ENCODE measurements around the gene SMAD2.
"Not testable (repeated sequence)": the region's sequence is repeated elsewhere in the genome, so short reads cannot be mapped to it uniquely, and the experiment has no call there.

SMAD2 gene

GRCh38 chr18:47930199-47930930 lies at the start of gene SMAD2:
Gene SMAD2, minus strand, starts transcription at chr18:47930659. Its CDS starts 33,903 bp downstream, at chr18:47896756.
- DNase-seq (ENCODE audit: low spot score): peak; percentile 99

- DNase-seq (ENCODE audit: low spot score): no peak
Measured at GRCh38 chr18:47979611-47980200, 49.2 kb upstream of the SMAD2 start.

- DNase-seq (ENCODE audit: low spot score): peak; percentile 59
Measured at GRCh38 chr18:47978603-47979002, 48.1 kb upstream of the SMAD2 start.

GRCh38 chr18:47978141-47978540 lies 47.7 kb upstream of the SMAD2 start:
- DNase-seq (ENCODE audit: low spot score): no peak

- DNase-seq (ENCODE audit: low spot score): no peak
Measured at GRCh38 chr18:47975701-47976100, 45.2 kb upstream of the SMAD2 start.

DNA sequence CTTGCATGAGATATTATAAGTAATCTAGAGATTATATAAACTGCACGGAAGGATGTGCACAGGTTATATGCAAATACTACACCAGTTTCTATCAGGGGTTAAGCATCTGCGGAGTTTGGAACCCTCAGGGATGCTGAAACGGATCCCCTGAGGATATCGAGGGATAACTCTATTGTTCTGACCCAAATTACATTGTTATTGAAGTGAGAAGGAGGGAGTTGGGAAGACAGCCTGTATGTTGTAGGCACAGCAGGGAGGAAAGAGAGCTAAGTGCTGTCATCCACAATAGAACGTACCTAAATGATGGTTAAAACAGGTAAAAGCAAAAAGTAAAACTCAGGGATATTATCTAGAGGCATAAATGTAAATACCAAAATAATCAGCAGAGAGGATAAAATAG lies 44.6 kb upstream of the SMAD2 start:
- DNase-seq (ENCODE audit: low spot score): no peak

DNA sequence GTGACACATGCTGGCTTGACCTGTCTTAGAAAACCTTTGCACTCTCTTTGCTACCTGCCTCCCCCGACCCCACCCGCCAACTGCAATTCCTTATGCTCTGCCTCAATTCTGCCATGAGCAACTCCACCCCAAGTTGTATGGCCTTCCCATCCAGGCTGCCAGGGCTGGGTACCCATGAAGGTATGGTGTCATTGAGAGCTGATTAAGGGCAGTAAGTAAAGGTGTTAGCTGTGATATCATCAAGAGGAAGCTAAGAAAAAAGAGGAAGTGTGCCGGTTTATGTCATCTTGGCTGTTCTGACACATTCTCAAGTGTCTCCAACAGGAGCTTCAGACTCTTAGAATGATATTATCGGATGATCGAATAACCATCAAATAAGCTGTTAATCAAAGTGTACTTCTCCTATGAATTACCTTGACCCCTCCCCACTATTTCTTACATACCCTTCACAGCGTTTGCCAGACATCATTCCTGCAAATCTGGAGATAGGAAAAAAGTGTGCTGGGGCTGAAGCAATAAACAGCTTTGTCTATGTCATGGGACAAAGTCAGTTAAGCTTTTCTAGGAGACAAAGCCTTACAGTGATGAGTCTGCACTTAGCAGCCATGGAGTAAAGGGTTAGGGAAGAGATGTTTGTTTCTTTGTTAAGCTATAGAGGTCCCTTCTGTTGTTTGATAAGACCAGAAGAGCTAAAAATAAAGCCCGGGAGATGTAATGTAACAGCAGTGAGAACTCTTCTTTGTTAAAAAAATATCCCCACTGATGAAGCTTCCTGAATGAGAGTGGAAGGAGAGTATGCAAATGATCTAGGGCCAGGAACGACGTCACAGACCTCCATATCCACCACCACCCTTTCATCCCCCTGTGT lies 40.4 kb upstream of the SMAD2 start:
- no peak for DNase-seq (ENCODE audit: low spot score)

GRCh38 chr18:47969816-47970215 lies 39.4 kb upstream of the SMAD2 start:
- DNase-seq (ENCODE audit: low spot score): no peak

DNA sequence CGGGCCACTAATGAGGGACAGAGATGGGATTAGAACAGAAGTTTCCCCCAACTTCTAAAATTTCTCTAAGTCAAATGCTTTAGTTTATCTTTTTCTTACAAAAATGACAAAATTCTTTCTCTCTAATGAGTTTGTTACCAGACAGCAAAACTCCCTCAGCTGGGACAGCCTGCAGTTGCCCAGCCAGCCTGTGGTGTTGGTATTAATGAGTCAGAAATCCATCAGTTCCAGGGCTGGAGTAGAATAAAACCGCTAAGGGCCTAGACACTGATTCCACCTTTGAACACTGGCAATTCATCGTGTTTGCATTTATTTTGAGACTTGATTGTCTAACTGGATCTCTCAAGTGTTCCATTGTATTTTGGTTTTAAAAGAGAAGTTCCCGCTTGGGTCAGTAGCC lies 38.3 kb upstream of the SMAD2 start:
- no peak for DNase-seq (ENCODE audit: low spot score)

- no peak for DNase-seq (ENCODE audit: low spot score)
Measured at GRCh38 chr18:47968006-47968676, 37.7 kb upstream of the SMAD2 start.

GRCh38 chr18:47964053-47964452 lies 33.6 kb upstream of the SMAD2 start:
- DNase-seq (ENCODE audit: low spot score): no peak

- DNase-seq (ENCODE audit: low spot score): not testable (repeated sequence)
Measured at GRCh38 chr18:47961003-47961402, 30.5 kb upstream of the SMAD2 start.

DNA sequence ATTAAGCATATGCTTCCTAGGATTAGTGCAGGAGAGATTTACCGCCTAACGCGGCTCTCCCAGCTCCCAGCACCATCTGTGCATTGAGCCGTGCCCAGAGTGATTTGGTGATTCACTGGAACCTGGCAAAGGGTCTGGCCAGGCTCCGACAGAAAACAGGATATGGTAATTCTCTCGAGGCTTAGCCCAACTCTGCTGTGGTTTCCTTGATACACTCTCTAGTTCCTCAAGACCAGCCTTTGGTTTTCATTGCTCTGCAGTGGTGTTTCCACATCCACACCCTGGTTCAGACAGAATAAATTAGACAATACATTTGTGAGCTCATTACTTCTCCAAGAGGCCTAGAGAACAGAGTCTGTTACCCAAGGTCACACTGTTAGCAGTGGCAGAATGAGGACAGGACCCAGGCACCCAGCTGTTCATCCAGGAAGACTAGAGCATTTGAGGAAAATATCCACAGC lies 23.0 kb upstream of the SMAD2 start:
- peak; percentile 93 for DNase-seq (ENCODE audit: low spot score)

GRCh38 chr18:47950511-47950910 lies 20.1 kb upstream of the SMAD2 start:
- DNase-seq (ENCODE audit: low spot score): no peak

DNA sequence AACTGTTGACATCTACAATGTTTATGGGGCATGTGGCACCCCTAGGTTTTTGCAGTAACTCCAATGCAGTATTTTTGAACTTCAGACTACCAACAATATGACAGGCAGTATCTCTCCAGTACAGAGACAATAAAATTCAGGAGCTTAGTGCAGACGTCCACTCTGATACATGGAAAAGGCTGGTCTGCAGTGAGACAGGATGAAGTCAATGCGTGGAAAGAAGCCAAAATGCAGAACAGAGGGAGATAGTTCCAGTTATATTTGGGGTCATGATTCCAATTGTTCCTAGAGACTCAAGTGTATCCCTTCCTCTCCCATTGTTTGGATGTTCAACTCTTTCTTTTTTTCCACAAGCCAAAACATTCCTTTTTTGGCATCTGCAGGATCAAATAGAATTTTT lies 18.7 kb upstream of the SMAD2 start:
- no peak for DNase-seq (ENCODE audit: low spot score)

- DNase-seq (ENCODE audit: low spot score): no peak
Measured at GRCh38 chr18:47946889-47947288, 16.4 kb upstream of the SMAD2 start.

- no peak for DNase-seq (ENCODE audit: low spot score)
Measured at GRCh38 chr18:47944972-47945852, 14.8 kb upstream of the SMAD2 start.

DNA sequence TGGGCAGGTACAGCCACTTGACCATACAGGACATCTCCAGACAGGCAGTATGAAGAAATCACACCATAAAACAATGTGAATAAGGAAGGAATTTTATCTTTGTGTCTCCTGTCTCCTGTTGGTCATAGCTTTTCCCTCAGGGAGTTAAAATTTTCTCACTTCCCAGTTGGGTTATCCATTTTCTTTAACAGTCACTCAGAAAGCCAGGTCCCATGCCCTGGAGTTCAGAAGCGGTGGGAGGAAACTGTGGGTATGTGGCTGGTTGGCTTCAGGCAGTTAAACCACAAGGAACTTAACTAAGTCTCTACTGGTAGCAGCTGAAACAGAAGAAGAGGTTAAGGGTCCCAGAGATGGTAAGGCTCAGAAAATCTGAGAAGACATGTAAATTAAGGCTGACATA lies 6.5 kb upstream of the SMAD2 start:
- DNase-seq (ENCODE audit: low spot score): no peak

DNA sequence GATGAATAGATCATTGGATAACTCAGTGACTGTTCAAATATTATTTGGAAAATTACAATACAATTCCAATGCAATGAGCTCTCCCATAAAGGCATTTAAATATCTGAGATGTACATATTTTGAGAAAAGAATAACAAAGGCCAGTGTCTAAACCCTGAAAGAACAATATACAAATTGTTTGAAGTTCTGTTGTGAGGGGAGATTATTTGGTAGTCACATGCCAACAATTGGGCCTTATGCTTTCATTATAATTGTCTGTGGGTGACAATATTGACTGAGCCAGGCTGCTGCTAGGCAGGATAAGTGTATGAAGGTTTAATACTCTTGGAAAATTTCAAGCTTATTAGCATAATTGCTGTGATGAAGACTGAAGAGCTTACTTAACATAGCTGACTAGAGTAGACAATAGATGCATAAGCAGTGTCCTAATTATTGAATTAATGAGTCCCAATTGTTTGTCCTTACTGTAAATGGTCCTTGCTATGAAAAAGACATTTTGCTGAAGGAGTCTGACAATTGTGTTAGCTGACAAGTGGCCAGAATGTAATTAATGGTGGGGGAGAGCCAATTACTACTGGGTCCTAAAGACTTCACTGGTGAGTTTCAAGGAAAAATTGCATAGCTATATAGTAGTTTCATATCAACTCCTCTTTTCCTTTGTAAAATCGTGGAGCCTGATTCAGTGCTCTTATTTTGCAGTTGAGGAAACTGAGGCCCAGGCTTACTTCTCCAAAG lies 5.0 kb upstream of the SMAD2 start:
- no peak for DNase-seq (ENCODE audit: low spot score)

GRCh38 chr18:47932603-47933002 lies 2.1 kb upstream of the SMAD2 start:
- no peak for DNase-seq (ENCODE audit: low spot score)

GRCh38 chr18:47932190-47932589 lies 1.7 kb upstream of the SMAD2 start:
- DNase-seq (ENCODE audit: low spot score): no peak
